GM12878 (cell line): ENCODE measurements around the gene GLG1. TPM values are rescaled to one million over a fixed set of nuclear protein-coding genes. Genes with fewer than 3 reads are reported as not detected.

Experiments
- ATAC-seq: fragments of 200-7000 bp; cut with Tn5 transposase; 3 replicates; pipeline ENCODE4 v1.9.1; 2020; ENCODE audit warnings: mild to moderate bottlenecking, moderate library complexity
- BruUV-seq: library from RNA; stranded (reverse); fragments of 400-500 nt; replicated peaks from 2 replicates; lab custom pipeline; 2021; lab: Mats Ljungman, UMichigan
- CTCF ChIA-PET: fragments of 300-600 bp; sonication (Branson Sonifier 250); formaldehyde crosslinking; extraction: SDS; loops from one replicate; lab custom pipeline; 2021; ENCODE audit warnings: inconsistent platforms; lab: Yijun Ruan, JAX
- POLR2A ChIA-PET: fragments of 350-600 bp; formaldehyde crosslinking; extraction: SDS; loops from one replicate; lab custom pipeline; 2021; ENCODE audit warnings: inconsistent platforms; lab: Charles Lee
- RAD21 ChIA-PET: fragments of 300-600 bp; sonication (Branson Sonifier 250); formaldehyde crosslinking; loops from one replicate; lab custom pipeline; 2023; ENCODE audit warnings: antibody characterized with exemption; ENCODE audit not compliant: unreplicated experiment; lab: Charles Lee
- SMC1A ChIA-PET: fragments of 300-600 bp; sonication (Branson Sonifier 250); formaldehyde crosslinking; loops from one replicate; lab custom pipeline; 2023; ENCODE audit not compliant: unreplicated experiment, uncharacterized antibody; lab: Charles Lee
- DNase-seq: peaks from one replicate; pipeline ENCODE4 v3.0.0-alpha.2; 2011; ENCODE audit warnings: low read depth, low spot score
- FAIRE-seq: peaks from 3 replicates; lab custom pipeline; 2011; peaks lifted over from hg19 to GRCh38; lab: Jason Lieb, UNC
- H2AFZ ChIP-seq: 2 replicates; pipeline ENCODE4 v1.6.0; 2011; ENCODE audit warnings: low read depth, low read length, control low read depth; ENCODE audit not compliant: control insufficient read depth
- H3K27ac ChIP-seq: 2 replicates; pipeline ENCODE4 v1.5.1; 2011; ENCODE audit warnings: control low read depth; ENCODE audit not compliant: control insufficient read depth, insufficient read depth
- H3K27me3 ChIP-seq, 2 experiments: replicated peaks in 1 of 2; 2 replicates each; pipeline versions ENCODE4 v1.6.0 to v1.6.1; 2011; ENCODE audit warnings: low read length in 1 of 2; ENCODE audit not compliant: control insufficient read depth in 2 of 2, insufficient read depth in 2 of 2
- H3K36me3 ChIP-seq, 2 experiments: 2 replicates each; pipeline ENCODE4 v1.5.1; 2011; ENCODE audit warnings: low read length in 1 of 2; ENCODE audit not compliant: control insufficient read depth in 2 of 2, insufficient read depth in 2 of 2
- H3K4me1 ChIP-seq: 2 replicates; pipeline ENCODE4 v1.6.1; 2011; ENCODE audit warnings: mild to moderate bottlenecking, low read length, moderate library complexity, mixed read lengths; ENCODE audit not compliant: control insufficient read depth, insufficient read depth
- H3K4me2 ChIP-seq: 2 replicates; pipeline ENCODE4 v1.6.0; 2011; ENCODE audit warnings: control low read depth; ENCODE audit not compliant: control insufficient read depth, insufficient read depth
- H3K4me3 ChIP-seq: fragments of 200-600 bp; sonication (generic); 2 replicates; pipeline ENCODE4 v1.5.1; 2016
- H3K79me2 ChIP-seq: 2 replicates; pipeline ENCODE4 v1.6.0; 2011; ENCODE audit warnings: low read length; ENCODE audit not compliant: control insufficient read depth, insufficient read depth
- H3K9ac ChIP-seq: 2 replicates; pipeline ENCODE4 v1.8.0; 2011; ENCODE audit warnings: low read length, control low read depth, mixed read lengths; ENCODE audit not compliant: control insufficient read depth, insufficient read depth
- H3K9me3 ChIP-seq: replicated peaks from 3 replicates; pipeline ENCODE4 v1.5.1; 2011; ENCODE audit warnings: mild to moderate bottlenecking, low read length; ENCODE audit not compliant: control insufficient read depth, insufficient read depth
- H4K20me1 ChIP-seq: 2 replicates; pipeline ENCODE4 v1.6.0; 2011; ENCODE audit not compliant: control insufficient read depth, insufficient read depth
- CREM ChIP-seq: IDR thresholded peaks from 2 replicates; pipeline ENCODE4 v1.6.1; 2014; ENCODE audit warnings: antibody characterized with exemption, low read depth
- CUX1 ChIP-seq: IDR thresholded peaks from 2 replicates; pipeline ENCODE4 v1.6.1; 2012; ENCODE audit warnings: improper control_type of control experiment, low read depth, low read length; ENCODE audit not compliant: insufficient replicate concordance
- E2F4 ChIP-seq: IDR thresholded peaks from 2 replicates; pipeline ENCODE4 v1.6.1; 2012; ENCODE audit warnings: low read depth, low read length, improper control_type of control experiment
- ELK1 ChIP-seq: IDR thresholded peaks from 2 replicates; pipeline ENCODE4 v1.6.1; 2012; ENCODE audit warnings: low read depth, low read length, improper control_type of control experiment
- IKZF2 ChIP-seq, 2 experiments: fragments of 450-650 bp; IDR thresholded peaks; 2 replicates each; pipeline ENCODE4 v1.6.1; 2017; ENCODE audit warnings: mild to moderate bottlenecking in 2 of 2, moderate library complexity in 2 of 2
- LARP7 ChIP-seq: fragments of 450-650 bp; IDR thresholded peaks from 2 replicates; pipeline ENCODE4 v1.6.1; 2017; ENCODE audit warnings: mild to moderate bottlenecking
- MEF2A ChIP-seq: IDR thresholded peaks from 2 replicates; pipeline ENCODE4 v1.6.1; 2011; ENCODE audit warnings: low read depth, mild to moderate bottlenecking, low read length, moderate library complexity; ENCODE audit not compliant: insufficient read depth
- NFIC ChIP-seq: IDR thresholded peaks from 2 replicates; pipeline ENCODE4 v1.6.1; 2012; ENCODE audit warnings: low read depth, mild to moderate bottlenecking, inconsistent platforms, low read length, moderate library complexity
- ZNF384 ChIP-seq: IDR thresholded peaks from 2 replicates; pipeline ENCODE4 v1.6.1; 2012; ENCODE audit warnings: low read depth, mild to moderate bottlenecking, low read length, improper control_type of control experiment, borderline replicate concordance
- WGBS: methylation state at CpG from one replicate; pipeline ENCODE4 v1.1.6; 2016; ENCODE audit warnings: low lambda C conversion rate; ENCODE audit not compliant: insufficient replicate concordance, insufficient coverage; ENCODE audit errors: missing lambda C conversion rate; 5-methylcytosine and 5-hydroxymethylcytosine counted together
- in situ Hi-C: fragments of 300-500 bp; cut with MboI; formaldehyde crosslinking; loops from 9 replicates; pipeline ENCODE4 v1.14.3; 2018; ENCODE audit warnings: mixed read lengths
- intact Hi-C: fragments of 100-400 bp; cut with micrococcal nuclease; formaldehyde crosslinking; loops from one replicate; pipeline ENCODE4 v1.14.2; 2022; ENCODE audit not compliant: unreplicated experiment
- polyA plus RNA-seq, 11 experiments: library from polyadenylated mRNA; depleted of rRNA in 4 of 11; unstranded in 6 of 11; stranded (reverse) in 5 of 11; fragments of >200 nt; fragmentation: Nextera tagmentation in 4 of 11; fragmentation: Illumina TruSeq in 1 of 11; extraction: Ambion mirVana in 4 of 11; extraction: Trizol in 1 of 11; gene quantifications; 1 replicate in 1 of 11; 2 replicates in 10 of 11; pipeline versions ENCODE4 v1.2.1 to v1.2.3, GENCODE V29; 2011 to 2016; ENCODE audit warnings: inconsistent platforms in 2 of 11, missing spikeins in 2 of 11, low read depth in 1 of 11
- total RNA-seq, 4 experiments: library from RNA; depleted of rRNA in 3 of 4; stranded (reverse); fragments of >200 nt in 3 of 4; fragmentation: Illumina TruSeq in 1 of 4; extraction: Trizol in 1 of 4; gene quantifications; 2 replicates each; pipeline versions ENCODE4 v1.2.1 to v1.2.3, GENCODE V29; 2013 to 2021

The GLG1 gene
- total and polyA plus RNA-seq, 10 of the 15 experiments (the other 5 are each of a cell fraction or from before 2014, with no cell fraction given), result 7.6 to 49.4 (median 28.2) TPM

- RAD21 ChIA-PET, result interaction anchor here (1.3 kb wide), 1 partner anchor 151 kb away, joined by 4 read pairs; no protein-coding TSS in a partner anchor
- H3K27me3 ChIP-seq, result no peaks in the 10 kb centered on the region
- H3K9me3 ChIP-seq, result no peaks in the 10 kb centered on the region
- H4K20me1 ChIP-seq, result no peaks in the 10 kb centered on the region; the same call in 1 of the 2 replicates
- FAIRE-seq, result no peak
- POLR2A ChIA-PET, result interaction anchor here (0.6 kb wide), 2 partner anchors 17 to 34 kb away, joined by 3 to 5 read pairs; no protein-coding TSS in a partner anchor
- in situ Hi-C loops, result no loop called here
- H3K36me3 ChIP-seq, result peaks cover 10 to 39% of the 10 kb centered on the region in 2 experiments
- no peak for ATAC-seq
- H3K4me1 ChIP-seq, result peaks cover 5% of the 10 kb centered on the region
- intact Hi-C loops, result no loop called here
- SMC1A ChIA-PET, result no interaction called here
- WGBS, result 100% methylated on average over 3 of the region's 3 CpGs
- H3K79me2 ChIP-seq, result no peaks in the 10 kb centered on the region
- CTCF ChIA-PET, result interaction anchor here (0.6 kb wide), 1 partner anchor 360 kb away, joined by 3 read pairs; no protein-coding TSS in a partner anchor
- H2AFZ ChIP-seq, result no peak overlapping the region
- no peak for DNase-seq
- no peak overlapping the region for H3K9ac ChIP-seq
- H3K27ac ChIP-seq, result no peak overlapping the region
- no peak for TF ChIP-seq ELK1
- TF ChIP-seq CREM, result no peak
- no peak for TF ChIP-seq LARP7
- BruUV-seq, result no TSS peak
- no peak overlapping the region for H3K4me2 ChIP-seq
- H3K4me3 ChIP-seq, result no peak overlapping the region
Observed at GRCh38 chr16:74472010-74472409, 134.9 kb downstream of the GLG1 start.

GRCh38 chr16:74469946-74470478 lies 136.9 kb downstream of the GLG1 start:
- POLR2A ChIA-PET, result interaction anchor here (0.6 kb wide), 1 partner anchor 9 kb away, joined by 5 read pairs; no protein-coding TSS in a partner anchor
- intact Hi-C loops (no loop called here), in situ Hi-C loops (no loop called here)
- Histone ChIP-seq H3K4me3 (no peak overlapping the region), H3K79me2 (no peaks in the 10 kb centered on the region), H3K27me3 (no peaks in the 10 kb centered on the region), H3K9ac (no peak overlapping the region), H3K4me1 (peaks cover 15% of the 10 kb centered on the region), H3K4me2 (no peak overlapping the region), H3K9me3 (no peaks in the 10 kb centered on the region), H4K20me1 (no peaks in the 10 kb centered on the region; the same call in 1 of the 2 replicates), H2AFZ (no peak overlapping the region), H3K27ac (no peak overlapping the region), H3K36me3 (peaks cover 12 to 51% of the 10 kb centered on the region in 2 experiments)
- 69% methylated on average over 5 of the region's 6 CpGs for WGBS
- FAIRE-seq, result no peak
- CTCF ChIA-PET, result interaction anchor here (1.4 kb wide), 1 partner anchor 393 kb away, joined by 3 read pairs; no protein-coding TSS in a partner anchor
- SMC1A ChIA-PET, result no interaction called here
- no TSS peak for BruUV-seq
- peak; percentile 34; the same call in 2 of the 3 replicates for ATAC-seq
- DNase-seq, result no peak
- RAD21 ChIA-PET, result no interaction called here
- no peak for TF ChIP-seq E2F4
- no peak for TF ChIP-seq MEF2A
- TF ChIP-seq IKZF2 (IDR thresholded peaks at IDR 0.05), result no peak
- TF ChIP-seq NFIC, result no peak
- TF ChIP-seq ZNF384, result no peak
- no peak for TF ChIP-seq CUX1
